ENCODE results near the gene CELF4.

Gene CELF4

DNA sequence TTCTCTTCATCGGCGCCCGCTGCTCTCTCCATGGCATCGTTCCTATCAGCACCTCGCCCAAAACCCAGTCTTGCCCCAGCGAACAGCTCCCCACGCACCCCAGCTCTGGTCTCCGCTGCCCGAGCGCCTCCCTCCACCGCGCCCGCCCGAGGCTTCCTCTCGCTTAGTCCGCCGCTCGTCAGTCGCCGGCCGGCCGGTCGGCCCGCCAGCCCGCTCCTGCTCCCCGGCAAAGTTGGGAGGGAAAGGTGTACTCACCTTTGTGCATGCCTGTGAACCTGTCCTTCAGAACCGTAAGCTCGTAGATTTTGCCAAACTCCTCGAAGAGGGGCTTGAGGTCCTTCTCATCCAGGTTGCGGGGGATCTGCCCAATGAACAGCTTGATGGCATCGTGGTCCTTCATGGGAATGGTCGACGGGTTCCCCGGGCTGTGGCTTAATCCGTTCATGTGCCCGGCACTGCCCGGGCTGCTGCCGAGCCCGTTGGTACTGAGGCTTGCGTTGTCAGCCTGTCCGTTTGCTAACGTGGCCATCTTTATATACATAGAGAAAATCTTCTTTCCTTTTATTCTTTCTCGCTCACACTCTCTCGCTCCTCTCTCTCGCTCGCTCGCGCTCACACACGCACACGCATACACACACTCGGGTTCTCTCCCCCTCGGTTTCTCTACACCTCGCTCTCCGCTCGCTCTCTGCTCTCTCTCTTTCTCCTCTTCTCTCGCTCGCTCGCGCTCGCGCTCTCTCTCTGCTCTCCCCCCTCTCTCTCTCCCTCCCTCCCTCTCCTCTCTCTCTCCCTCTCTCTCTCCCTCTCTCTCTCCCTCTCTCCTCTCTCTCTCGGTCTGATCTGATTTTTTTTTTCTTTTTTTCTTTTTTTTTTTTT is at the start of gene CELF4:
CELF4 (minus strand) TSS at position 698 of the 876 bp plus-strand sequence.
- Histone ChIP-seq H3K27me3 (ENCODE audit: control insufficient read depth in 5 of 5, insufficient read depth in 4 of 5, low read length in 5 of 5) (peaks cover 27 to 62% (median 51%) of the 10 kb centered on the region in 5 donors), H3K9ac (ENCODE audit: low read length in 5 of 5) (no peak within 1 kb of the TSS), H3K27ac (ENCODE audit: low read depth, low read length) (no peak within 1 kb of the TSS)

DNA sequence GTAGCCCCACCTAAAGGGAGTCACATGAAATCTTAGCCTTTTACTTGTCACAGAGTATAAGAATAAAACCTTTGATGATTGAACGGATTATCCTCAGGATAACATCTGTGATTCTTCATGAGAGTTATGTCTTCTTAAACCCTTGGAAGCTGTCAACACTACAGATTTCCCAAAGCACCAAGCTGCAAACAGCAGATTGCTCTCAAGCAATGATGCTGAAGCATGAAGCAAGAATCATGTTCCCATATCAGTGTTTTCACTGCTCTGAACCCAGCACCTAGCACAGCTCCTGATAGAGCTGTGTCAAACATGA is 47.6 kb upstream of the CELF4 start:
- no peak overlapping the region for H3K4me3 ChIP-seq (ENCODE audit: low read depth in 1 of 5, low read length in 5 of 5)

More for the DNA sequence above, at the start of gene CELF4:
- H3K9me3 ChIP-seq (ENCODE audit: control insufficient read depth in 5 of 5, low read length in 5 of 5) = no peaks in the 10 kb centered on the region
- H3K36me3 ChIP-seq (ENCODE audit: control insufficient read depth in 5 of 5, insufficient read depth in 5 of 5, low read length in 5 of 5) = no peaks in the 10 kb centered on the region
- H3K4me3 ChIP-seq (ENCODE audit: low read depth in 1 of 5, low read length in 5 of 5) = peak within 1 kb of the TSS; percentile 60 to 70 (median 63)
- H3K4me1 ChIP-seq (ENCODE audit: control insufficient read depth in 5 of 5, insufficient read depth in 5 of 5, low read length in 5 of 5) = peaks cover 0 to 31% (median 27%) of the 10 kb centered on the region in 5 donors

DNA sequence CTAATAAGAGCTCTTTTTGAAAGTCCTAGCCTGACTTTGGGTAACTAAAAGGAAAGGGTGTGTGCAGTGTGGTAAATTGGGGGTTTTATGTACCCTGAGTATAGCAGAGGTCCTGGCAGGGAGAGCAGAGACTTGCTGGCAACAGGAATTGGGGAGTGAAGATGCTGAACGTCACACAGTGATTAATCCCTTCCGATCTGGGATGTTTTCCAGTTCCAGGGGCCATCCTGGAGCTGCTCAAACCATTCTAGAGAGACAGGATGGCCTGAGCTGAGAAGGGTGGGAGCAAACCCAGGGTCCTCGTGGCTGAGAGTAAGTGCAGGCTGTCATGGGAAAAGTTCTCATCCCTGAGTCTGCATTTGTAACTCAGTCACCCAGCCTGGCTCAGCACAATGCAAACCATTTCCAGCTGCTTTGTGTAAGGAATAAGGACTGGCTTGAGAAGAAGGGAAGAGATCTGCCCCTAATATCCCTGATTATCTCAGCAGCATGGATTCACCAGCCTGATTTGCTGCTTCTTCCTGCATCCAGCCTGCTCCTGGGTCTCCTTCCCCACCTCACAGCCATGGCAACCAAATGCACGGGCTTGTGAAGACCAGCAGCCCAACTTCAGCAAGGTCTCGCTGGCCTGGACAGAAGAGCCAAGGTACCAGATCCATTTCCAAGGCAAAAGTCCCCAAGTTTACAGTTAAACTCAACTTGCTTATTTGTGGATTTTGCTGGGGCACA is 47.1 kb upstream of the CELF4 start:
- Histone ChIP-seq H3K36me3 (ENCODE audit: control insufficient read depth in 5 of 5, insufficient read depth in 5 of 5, low read length in 5 of 5) (no peaks in the 10 kb centered on the region), H3K4me1 (ENCODE audit: control insufficient read depth in 5 of 5, insufficient read depth in 5 of 5, low read length in 5 of 5) (peaks cover 0 to 3% (median 0%) of the 10 kb centered on the region in 5 donors), H3K4me3 (ENCODE audit: low read depth in 1 of 5, low read length in 5 of 5) (no peak overlapping the region), H3K27ac (ENCODE audit: low read depth, low read length) (no peak overlapping the region), H3K27me3 (ENCODE audit: control insufficient read depth in 5 of 5, insufficient read depth in 4 of 5, low read length in 5 of 5) (peaks cover 0 to 6% (median 0%) of the 10 kb centered on the region in 5 donors), H3K9me3 (ENCODE audit: control insufficient read depth in 5 of 5, low read length in 5 of 5) (peaks cover 0 to 7% (median 2%) of the 10 kb centered on the region in 5 donors), H3K9ac (ENCODE audit: low read length in 5 of 5) (no peak overlapping the region)

More for the DNA sequence above, 47.6 kb upstream of the CELF4 start:
- Histone ChIP-seq H3K9me3 (ENCODE audit: control insufficient read depth in 5 of 5, low read length in 5 of 5) (peaks cover 0 to 7% (median 2%) of the 10 kb centered on the region in 5 donors), H3K36me3 (ENCODE audit: control insufficient read depth in 5 of 5, insufficient read depth in 5 of 5, low read length in 5 of 5) (no peaks in the 10 kb centered on the region), H3K27ac (ENCODE audit: low read depth, low read length) (no peak overlapping the region), H3K9ac (ENCODE audit: low read length in 5 of 5) (no peak overlapping the region), H3K4me1 (ENCODE audit: control insufficient read depth in 5 of 5, insufficient read depth in 5 of 5, low read length in 5 of 5) (peaks cover 0 to 3% (median 0%) of the 10 kb centered on the region in 5 donors), H3K27me3 (ENCODE audit: control insufficient read depth in 5 of 5, insufficient read depth in 4 of 5, low read length in 5 of 5) (peaks cover 0 to 6% (median 0%) of the 10 kb centered on the region in 5 donors)

DNA sequence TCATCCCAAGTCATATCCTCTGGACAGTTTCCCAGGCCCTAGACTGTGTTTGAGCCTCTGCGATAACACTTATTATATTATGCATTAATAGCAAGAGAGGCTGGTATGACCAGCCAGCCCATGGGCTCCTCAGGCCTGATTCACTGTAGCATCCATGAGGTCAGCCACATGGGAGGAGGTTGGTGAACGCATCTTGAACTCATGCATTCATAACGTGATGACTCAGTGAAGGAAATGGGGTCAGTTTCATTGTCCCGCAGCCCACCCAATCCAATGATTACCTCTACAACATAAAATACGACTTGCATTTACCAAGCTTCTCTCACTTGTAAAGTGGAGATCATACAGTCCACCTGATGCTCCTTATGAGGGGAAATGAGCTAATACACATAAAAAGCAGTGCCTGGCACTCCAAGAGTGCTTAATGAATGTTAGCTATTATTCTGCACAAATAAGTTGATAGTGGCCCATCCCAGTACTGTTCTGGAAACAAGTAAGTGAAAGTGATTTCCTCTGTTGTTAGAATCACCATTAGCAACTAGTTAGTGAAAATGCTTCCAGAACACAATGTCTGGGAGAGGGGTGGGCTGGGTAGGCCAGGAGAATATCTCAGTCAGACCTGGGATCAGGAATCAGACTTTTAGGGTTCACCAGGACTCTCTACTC is 46.1 kb upstream of the CELF4 start:
- Histone ChIP-seq H3K36me3 (ENCODE audit: control insufficient read depth in 5 of 5, insufficient read depth in 5 of 5, low read length in 5 of 5) (no peaks in the 10 kb centered on the region), H3K4me3 (ENCODE audit: low read depth in 1 of 5, low read length in 5 of 5) (no peak overlapping the region), H3K27me3 (ENCODE audit: control insufficient read depth in 5 of 5, insufficient read depth in 4 of 5, low read length in 5 of 5) (peaks cover 0 to 10% (median 0%) of the 10 kb centered on the region in 5 donors), H3K27ac (ENCODE audit: low read depth, low read length) (no peak overlapping the region), H3K4me1 (ENCODE audit: control insufficient read depth in 5 of 5, insufficient read depth in 5 of 5, low read length in 5 of 5) (peaks cover 0 to 3% (median 0%) of the 10 kb centered on the region in 5 donors), H3K9ac (ENCODE audit: low read length in 5 of 5) (no peak overlapping the region), H3K9me3 (ENCODE audit: control insufficient read depth in 5 of 5, low read length in 5 of 5) (peaks cover 0 to under 1% (median 0%) of the 10 kb centered on the region in 5 donors)

DNA sequence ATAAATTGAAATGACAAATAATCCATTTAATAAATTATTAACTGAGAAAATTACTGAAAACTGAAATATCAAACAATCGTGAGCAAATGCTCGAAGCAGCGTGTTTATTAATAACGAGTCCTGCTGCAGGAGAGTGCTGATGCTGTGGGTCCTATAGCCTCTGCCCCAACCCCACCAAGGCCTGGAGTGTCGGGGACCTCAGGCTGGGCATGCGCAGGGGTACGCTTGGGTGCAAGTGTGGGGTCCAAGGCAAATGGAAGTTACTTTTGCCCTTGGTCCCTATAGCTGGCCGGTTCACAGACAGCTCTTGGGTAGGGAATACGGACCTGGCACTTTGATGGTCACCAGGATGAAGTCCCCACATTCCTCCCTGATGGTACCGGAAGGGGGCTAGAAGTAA is 43.3 kb upstream of the CELF4 start:
- peaks cover 0 to 10% (median 0%) of the 10 kb centered on the region in 5 donors for H3K27me3 ChIP-seq (ENCODE audit: control insufficient read depth in 5 of 5, insufficient read depth in 4 of 5, low read length in 5 of 5)
- H3K36me3 ChIP-seq (ENCODE audit: control insufficient read depth in 5 of 5, insufficient read depth in 5 of 5, low read length in 5 of 5) = no peaks in the 10 kb centered on the region
- H3K4me3 ChIP-seq (ENCODE audit: low read depth in 1 of 5, low read length in 5 of 5) = no peak overlapping the region
- H3K9ac ChIP-seq (ENCODE audit: low read length in 5 of 5) = no peak overlapping the region
- no peak overlapping the region for H3K27ac ChIP-seq (ENCODE audit: low read depth, low read length)
- peaks cover 0 to 3% (median 0%) of the 10 kb centered on the region in 5 donors for H3K4me1 ChIP-seq (ENCODE audit: control insufficient read depth in 5 of 5, insufficient read depth in 5 of 5, low read length in 5 of 5)
- peaks cover 0 to 3% (median 0%) of the 10 kb centered on the region in 5 donors for H3K9me3 ChIP-seq (ENCODE audit: control insufficient read depth in 5 of 5, low read length in 5 of 5)

DNA sequence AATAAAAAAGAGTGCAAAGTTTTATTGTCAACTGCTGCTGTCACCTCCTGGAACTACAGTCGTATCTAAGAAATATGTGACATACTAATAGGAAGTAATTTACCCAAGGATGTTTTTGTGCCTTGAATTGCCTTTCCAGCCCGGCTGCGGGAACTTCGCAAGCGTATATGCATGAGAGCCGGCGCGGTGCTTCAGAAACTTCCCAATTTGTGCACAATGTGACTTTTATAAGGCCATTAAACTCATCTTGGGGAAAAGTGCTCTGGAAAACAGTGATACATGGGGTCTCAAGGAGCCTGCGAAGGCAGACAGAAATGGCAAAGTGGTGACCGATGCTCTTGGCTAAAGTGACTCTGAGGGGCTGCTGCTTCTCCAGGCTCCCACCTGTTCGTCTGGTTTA is 41.7 kb upstream of the CELF4 start:
- Histone ChIP-seq H3K27me3 (ENCODE audit: control insufficient read depth in 5 of 5, insufficient read depth in 4 of 5, low read length in 5 of 5) (peaks cover 0 to 10% (median 0%) of the 10 kb centered on the region in 5 donors), H3K4me3 (ENCODE audit: low read depth in 1 of 5, low read length in 5 of 5) (no peak overlapping the region), H3K27ac (ENCODE audit: low read depth, low read length) (no peak overlapping the region), H3K4me1 (ENCODE audit: control insufficient read depth in 5 of 5, insufficient read depth in 5 of 5, low read length in 5 of 5) (no peaks in the 10 kb centered on the region), H3K36me3 (ENCODE audit: control insufficient read depth in 5 of 5, insufficient read depth in 5 of 5, low read length in 5 of 5) (no peaks in the 10 kb centered on the region), H3K9ac (ENCODE audit: low read length in 5 of 5) (no peak overlapping the region), H3K9me3 (ENCODE audit: control insufficient read depth in 5 of 5, low read length in 5 of 5) (peaks cover 0 to 8% (median 0%) of the 10 kb centered on the region in 5 donors)

DNA sequence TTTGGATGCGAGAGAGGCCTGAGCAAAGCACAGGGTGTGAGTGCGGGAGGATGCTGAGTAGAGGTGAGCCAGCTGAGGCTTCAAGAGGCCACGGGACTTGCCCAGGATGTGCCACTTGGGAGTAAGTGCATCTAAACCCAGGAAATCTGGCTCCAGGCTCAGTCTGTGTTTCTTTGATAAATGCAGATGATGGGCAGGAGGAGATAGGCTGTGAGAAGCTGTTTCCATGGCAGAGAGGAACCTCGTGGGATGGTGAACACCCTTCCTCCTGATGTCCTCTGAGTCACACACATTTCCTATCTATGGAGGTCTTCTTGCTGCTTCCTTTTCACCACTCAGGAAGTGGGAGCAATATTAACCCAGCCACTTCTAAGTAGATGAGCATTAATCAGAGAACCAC is 38.4 kb upstream of the CELF4 start:
- Histone ChIP-seq H3K9ac (ENCODE audit: low read length in 5 of 5) (no peak overlapping the region), H3K9me3 (ENCODE audit: control insufficient read depth in 5 of 5, low read length in 5 of 5) (peaks cover 0 to 11% (median 0%) of the 10 kb centered on the region in 5 donors), H3K4me1 (ENCODE audit: control insufficient read depth in 5 of 5, insufficient read depth in 5 of 5, low read length in 5 of 5) (no peaks in the 10 kb centered on the region), H3K4me3 (ENCODE audit: low read depth in 1 of 5, low read length in 5 of 5) (no peak overlapping the region), H3K27me3 (ENCODE audit: control insufficient read depth in 5 of 5, insufficient read depth in 4 of 5, low read length in 5 of 5) (peaks cover 0 to 4% (median 0%) of the 10 kb centered on the region in 5 donors), H3K36me3 (ENCODE audit: control insufficient read depth in 5 of 5, insufficient read depth in 5 of 5, low read length in 5 of 5) (no peaks in the 10 kb centered on the region), H3K27ac (ENCODE audit: low read depth, low read length) (no peak overlapping the region)

DNA sequence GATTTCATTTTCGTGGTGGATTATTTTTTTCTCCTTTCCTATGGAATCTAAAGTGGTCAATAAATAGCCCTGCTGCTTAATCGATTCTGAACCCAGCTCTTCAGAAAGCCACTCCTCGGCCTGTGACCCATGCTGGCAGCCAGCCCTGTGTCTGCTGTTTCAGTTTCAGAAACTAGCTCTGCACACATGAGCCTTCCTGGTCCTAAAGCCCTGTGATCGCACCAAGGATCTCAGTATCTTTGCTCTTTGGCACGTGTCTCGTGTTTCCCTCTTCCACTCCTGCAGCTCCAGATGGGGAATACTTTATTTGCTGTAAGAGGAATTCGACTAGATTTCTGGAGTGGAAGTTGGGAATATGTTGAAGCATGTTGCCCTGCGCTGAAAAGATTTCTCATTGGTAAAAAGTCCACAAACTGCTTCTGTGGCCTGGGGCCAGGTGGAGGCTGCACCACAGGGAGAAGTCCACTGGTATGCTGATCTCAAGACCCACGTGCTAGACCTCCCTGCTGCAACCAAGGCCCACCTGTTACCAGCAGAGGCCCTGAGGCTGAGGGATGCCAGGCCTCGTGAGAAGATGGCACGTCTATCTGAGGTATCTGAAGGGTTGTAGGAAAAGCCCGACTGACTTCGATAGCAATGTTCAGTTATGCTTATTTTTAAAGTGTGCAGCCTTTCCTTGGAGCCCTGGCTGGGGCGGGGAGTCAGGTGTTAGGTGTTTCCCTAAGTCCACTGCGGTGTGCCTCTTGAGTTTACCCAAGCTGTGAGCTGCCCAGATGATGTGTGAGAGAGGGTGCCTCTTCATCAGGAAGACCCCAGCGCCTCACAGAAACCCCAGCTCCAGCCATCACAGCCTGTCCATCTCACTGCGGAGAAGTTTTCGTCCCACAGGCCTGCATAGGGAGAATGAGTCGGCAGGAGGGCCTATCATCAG is 33.6 kb upstream of the CELF4 start:
- Histone ChIP-seq H3K4me3 (ENCODE audit: low read depth in 1 of 5, low read length in 5 of 5) (no peak overlapping the region), H3K9me3 (ENCODE audit: control insufficient read depth in 5 of 5, low read length in 5 of 5) (peaks cover 0 to 11% (median 0%) of the 10 kb centered on the region in 5 donors), H3K4me1 (ENCODE audit: control insufficient read depth in 5 of 5, insufficient read depth in 5 of 5, low read length in 5 of 5) (no peaks in the 10 kb centered on the region), H3K9ac (ENCODE audit: low read length in 5 of 5) (no peak overlapping the region), H3K36me3 (ENCODE audit: control insufficient read depth in 5 of 5, insufficient read depth in 5 of 5, low read length in 5 of 5) (no peaks in the 10 kb centered on the region), H3K27me3 (ENCODE audit: control insufficient read depth in 5 of 5, insufficient read depth in 4 of 5, low read length in 5 of 5) (no peaks in the 10 kb centered on the region), H3K27ac (ENCODE audit: low read depth, low read length) (no peak overlapping the region)

DNA sequence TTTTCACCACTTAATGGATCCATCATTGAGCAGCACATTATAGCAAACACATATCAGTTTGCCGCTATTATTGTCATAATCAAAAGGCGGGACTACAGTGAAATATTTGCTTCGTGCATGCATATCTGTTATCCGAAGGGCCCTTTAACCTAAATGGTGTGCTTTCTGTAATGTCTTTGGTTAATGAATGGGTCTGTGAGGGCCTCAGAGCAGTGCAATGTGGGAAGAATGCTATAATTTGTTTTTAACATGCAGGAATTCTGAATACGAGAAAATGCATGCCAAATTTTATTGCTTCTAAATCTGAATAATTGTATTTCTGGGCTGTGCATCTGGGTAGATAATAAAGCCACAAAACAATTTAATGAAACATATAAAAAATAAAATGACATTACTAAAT is 32.8 kb upstream of the CELF4 start:
- peaks cover 0 to 4% (median 0%) of the 10 kb centered on the region in 5 donors for H3K9me3 ChIP-seq (ENCODE audit: control insufficient read depth in 5 of 5, low read length in 5 of 5)
- H3K27me3 ChIP-seq (ENCODE audit: control insufficient read depth in 5 of 5, insufficient read depth in 4 of 5, low read length in 5 of 5) = no peaks in the 10 kb centered on the region
- H3K4me1 ChIP-seq (ENCODE audit: control insufficient read depth in 5 of 5, insufficient read depth in 5 of 5, low read length in 5 of 5) = no peaks in the 10 kb centered on the region
- no peak overlapping the region for H3K9ac ChIP-seq (ENCODE audit: low read length in 5 of 5)
- no peak overlapping the region for H3K27ac ChIP-seq (ENCODE audit: low read depth, low read length)
- H3K4me3 ChIP-seq (ENCODE audit: low read depth in 1 of 5, low read length in 5 of 5) = no peak overlapping the region
- H3K36me3 ChIP-seq (ENCODE audit: control insufficient read depth in 5 of 5, insufficient read depth in 5 of 5, low read length in 5 of 5) = no peaks in the 10 kb centered on the region

All from subcutaneous abdominal adipose tissue (tissue), 5 donors.